Activated CD4-positive, CD25-positive, alpha-beta regulatory T cell treated with anti-CD3 and anti-CD28 coated beads, Interleukin-2, amount 50 U/mL, for 16 hours (primary cell): Measurements from ENCODE around the gene HLA-E.
"Not testable (repeated sequence)": the region's sequence is repeated elsewhere in the genome, so short reads cannot be mapped to it uniquely, and the experiment has no call there.

Experiments used
- DNase-seq: peaks from one replicate; pipeline ENCODE4 v3.0.0-alpha.2; 2020; ENCODE audit warnings: low read depth, low spot score

HLA-E gene

DNA sequence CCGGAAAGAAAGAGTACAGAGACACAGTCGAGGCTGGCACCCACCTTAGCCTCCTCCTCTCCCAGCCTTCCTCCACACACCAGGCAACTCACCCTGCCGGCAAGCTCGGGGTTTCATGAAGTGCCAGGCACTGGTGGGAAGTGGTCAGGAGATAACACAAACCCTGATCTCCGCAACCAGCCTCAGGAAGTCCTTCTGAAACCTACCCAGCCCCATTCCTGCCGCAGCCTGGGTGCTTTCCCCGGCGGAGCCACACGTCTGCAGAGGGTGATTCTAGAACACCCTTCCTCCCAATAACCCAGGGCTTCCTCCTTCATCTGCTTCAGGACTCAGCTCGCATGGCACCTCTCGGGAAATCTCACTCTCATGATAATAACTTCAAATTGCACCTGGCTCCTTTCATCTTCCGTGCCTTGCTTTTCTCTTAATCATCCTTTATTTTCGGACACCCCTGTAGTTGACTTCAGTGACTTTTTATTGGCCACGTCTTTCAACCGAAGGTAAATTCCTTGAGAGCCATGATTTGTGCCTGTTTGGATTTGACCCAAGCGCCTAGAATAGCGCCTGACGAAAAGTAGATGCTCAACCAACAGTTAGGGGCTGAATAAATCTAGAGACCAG is 8.7 kb upstream of the HLA-E start:
- no peak for DNase-seq

DNA sequence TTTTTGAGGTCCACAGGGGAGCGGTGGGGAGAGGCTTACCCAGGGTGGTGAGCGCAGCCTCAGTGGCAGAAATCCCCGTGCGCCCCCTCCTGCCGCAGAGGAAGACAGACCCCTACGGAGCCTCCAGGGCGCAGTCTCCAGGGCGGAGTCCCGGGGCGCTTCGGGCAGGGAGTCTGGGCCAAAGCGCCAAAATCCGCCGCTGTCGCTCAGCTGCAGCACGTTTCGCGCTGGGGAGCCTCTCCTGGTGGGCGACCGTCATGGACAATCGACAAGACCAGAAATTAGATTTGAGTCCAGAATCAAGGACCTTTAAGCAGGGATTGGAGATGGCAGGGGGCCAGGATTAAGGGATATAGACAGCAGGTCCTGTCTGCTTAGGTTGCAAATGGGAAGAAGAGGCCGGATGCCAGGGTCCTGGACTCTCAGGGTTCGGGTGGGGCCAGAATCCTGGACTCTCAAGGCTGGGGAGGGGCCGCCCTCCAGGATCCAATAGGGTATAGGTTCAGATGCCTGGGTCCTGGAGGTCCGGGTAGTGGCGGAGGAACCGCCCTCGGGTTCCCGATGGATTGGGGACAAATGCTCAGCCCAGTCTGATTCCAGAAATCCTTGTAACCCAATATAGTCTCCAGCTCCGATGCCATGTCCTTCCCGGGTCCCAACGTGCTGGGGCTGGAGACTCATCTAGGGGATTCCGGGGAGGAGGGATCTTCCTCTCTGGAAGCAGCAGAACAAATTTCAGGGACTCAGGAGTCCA is 7.9 kb upstream of the HLA-E start:
- DNase-seq, result no peak

DNA sequence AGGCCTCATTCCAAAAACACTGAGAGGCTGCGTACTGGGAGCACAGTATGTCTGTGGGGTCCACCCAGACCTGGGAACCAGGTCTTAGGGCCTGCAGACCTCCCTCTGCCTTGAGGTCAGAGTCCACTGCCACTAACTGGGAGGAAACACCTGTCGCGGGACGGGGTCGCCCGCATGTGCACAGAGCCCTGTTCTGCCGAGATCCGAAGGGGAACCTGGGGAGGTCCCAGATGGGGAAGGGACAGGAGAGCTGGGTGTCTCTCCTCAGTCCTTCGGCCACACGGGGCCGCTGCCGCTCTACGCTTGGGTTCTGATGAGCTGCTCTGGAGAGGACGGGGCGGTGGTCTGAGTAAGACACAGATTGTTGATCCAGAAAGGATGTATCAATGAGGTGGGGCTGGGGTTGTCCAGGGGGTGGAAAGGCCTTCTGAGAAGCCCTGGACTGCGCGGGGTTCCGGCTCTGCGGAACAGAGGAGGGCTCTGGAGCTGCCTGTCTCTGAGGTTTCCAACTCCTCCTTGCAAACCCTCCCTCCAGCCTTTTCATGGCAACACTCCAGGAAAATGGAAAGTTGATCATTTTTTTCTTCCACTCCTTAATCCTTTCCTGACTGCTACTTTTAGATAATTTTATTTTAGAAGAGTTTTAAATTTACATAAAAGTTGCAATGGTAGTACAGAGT is 7.2 kb upstream of the HLA-E start:
- peak; percentile 66 for DNase-seq

DNA sequence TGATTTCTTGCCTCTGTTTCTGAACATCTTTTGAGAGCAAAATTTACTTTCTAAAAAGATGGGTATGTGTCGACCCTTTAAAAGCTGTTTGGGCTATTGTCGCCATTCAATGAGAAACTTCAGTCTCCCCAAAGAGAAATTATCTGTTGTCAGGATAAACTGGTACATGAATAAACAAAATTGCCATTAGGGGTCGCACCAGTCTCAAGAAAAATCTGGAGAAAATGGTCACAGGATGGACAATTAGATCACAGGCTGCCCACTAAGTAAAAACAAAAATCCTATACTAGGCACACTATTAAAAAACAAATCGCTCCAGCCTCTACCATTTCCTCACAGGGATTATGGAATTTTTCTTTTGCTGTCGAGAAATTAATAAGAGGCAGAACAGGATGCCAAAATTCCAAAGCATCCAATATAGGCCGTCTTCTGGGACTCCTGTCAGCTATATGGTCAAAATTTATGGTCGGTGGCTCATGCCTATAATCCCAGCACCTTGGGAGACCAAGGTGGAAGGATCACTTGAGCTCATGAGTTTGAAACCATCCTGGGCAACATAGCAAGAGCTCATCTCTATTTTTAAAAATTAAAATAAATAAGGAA is 5.5 kb upstream of the HLA-E start:
- no peak for DNase-seq

DNA sequence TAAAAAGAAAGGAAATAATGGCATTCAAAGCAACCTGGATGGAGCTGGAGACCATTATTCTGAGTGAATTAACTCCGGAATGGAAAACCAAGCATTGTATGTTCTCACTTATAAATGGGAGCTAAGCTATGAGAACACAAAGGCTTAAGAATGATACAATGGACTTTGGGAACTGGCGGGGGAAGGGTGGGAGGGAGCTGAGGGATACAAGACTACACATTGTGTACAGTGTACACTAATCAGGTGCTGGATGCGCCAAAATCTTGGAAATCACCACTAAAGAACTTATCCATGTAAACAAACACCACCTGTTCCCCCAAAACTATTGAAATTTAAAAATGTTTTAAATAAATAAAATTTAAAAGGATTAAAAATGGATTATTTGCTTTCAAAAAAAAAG is 4.1 kb upstream of the HLA-E start:
- DNase-seq, result no peak

DNA sequence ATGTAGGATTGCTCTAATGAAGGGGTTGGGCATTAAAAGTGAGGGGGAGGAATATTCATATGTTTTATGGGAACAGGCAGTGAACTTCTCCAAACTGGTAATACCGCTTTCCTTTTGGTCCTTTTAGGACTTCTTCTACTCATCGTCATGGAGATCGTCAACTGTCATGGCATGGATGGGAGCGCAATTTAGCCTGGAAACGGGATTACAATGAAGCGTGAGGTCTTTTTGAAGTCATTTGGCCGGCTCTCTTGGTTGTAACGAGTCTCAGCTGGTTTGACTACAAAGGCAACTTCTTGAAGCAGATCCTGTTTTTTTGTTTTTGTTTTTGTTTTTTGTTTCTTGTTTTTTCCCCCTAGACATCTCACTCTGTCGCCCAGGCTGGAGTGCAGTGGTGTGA is 1.4 kb upstream of the HLA-E start:
- no peak for DNase-seq

- not testable (repeated sequence) for DNase-seq
Measured at GRCh38 chr6:30488697-30489080, 620 bp upstream of the HLA-E start.

DNA sequence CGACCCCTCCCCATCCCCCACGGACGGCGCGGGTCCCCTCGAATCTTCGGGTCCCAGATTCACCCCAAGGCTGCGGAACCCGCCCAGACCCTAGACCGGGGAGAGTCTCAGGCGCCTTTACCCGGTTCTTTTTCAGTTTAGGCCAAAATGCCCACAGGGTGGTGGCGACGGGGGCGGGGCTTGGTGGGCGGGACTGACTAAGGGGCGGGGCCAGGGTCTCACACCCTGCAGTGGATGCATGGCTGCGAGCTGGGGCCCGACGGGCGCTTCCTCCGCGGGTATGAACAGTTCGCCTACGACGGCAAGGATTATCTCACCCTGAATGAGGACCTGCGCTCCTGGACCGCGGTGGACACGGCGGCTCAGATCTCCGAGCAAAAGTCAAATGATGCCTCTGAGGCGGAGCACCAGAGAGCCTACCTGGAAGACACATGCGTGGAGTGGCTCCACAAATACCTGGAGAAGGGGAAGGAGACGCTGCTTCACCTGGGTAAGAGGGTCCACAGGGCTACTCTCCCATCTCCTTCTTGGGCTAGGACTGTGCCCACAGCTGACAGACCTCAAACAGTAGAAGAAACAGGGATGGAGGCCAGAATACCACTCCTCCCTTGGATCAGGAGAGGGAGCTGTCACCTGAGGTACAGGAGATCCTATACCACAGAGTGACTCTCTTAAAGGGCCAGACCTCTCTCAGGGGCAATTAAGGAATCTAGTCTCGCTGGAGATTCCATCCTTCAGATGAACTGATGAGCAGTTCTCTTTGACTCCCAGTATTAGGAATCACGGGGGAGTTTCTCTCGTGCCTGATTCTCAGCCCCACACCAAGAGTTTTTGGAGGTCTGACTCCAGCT is 942 bp downstream of the HLA-E start:
- DNase-seq, result peak; percentile 63

DNA sequence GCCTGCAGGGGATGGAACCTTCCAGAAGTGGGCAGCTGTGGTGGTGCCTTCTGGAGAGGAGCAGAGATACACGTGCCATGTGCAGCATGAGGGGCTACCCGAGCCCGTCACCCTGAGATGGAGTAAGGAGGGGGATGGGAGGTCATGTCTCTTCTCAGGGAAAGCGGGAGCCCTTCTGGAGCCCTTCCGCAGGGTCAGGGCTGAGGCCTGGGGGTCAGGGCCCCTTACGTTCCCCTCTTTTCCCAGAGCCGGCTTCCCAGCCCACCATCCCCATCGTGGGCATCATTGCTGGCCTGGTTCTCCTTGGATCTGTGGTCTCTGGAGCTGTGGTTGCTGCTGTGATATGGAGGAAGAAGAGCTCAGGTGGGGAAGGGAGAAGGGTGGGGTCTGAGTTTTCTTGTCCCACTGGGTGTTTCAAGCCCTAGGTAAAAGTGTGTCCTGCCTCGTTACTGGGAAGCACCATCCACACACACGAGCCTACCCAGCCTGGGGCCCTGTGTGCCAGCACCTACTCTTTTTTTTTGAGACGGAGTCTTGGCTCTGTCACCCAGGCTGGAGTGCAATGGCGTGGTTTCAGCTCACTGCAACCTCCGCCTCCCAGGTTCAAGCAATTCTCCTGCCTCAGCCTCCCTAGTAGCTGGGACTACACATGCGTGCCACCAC is 2.1 kb downstream of the HLA-E start:
- DNase-seq, result not testable (repeated sequence)

DNA sequence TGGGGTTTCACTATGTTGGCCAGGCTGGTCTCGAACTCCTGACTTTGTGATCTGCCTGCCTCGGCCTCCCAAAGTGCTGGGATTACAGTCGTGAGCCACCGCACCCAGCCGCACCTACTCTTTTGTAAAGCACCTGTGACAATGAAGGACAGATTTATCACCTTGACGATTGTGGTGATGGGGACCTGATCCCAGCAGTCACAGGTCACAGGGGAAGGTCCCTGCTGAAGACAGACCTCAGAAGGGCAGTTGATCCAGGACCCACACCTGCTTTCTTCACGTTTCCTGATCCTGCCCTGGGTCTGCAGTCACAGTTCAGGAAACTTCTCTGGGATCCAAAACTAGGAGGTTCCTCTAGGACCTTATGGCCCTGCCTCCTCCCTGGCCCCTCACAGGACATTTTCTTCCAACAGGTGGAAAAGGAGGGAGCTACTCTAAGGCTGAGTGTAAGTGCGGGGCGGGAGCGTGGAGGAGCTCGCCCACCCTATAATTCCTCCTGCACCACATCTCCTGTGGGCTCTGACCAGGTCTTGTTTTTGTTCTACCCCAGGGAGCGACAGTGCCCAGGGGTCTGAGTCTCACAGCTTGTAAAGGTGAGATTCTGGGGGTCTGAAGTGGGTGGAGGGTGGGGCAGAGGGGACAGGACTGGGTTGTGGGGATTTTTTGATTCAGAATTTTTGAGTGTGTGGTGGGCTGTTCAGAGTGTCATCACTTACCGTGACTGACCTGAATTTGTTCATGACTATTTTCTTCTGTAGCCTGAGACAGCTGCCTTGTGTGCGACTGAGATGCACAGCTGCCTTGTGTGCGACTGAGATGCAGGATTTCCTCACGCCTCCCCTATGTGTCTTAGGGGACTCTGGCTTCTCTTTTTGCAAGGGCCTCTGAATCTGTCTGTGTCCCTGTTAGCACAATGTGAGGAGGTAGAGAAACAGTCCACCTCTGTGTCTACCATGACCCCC is 3.0 kb downstream of the HLA-E start:
- DNase-seq, result no peak

DNA sequence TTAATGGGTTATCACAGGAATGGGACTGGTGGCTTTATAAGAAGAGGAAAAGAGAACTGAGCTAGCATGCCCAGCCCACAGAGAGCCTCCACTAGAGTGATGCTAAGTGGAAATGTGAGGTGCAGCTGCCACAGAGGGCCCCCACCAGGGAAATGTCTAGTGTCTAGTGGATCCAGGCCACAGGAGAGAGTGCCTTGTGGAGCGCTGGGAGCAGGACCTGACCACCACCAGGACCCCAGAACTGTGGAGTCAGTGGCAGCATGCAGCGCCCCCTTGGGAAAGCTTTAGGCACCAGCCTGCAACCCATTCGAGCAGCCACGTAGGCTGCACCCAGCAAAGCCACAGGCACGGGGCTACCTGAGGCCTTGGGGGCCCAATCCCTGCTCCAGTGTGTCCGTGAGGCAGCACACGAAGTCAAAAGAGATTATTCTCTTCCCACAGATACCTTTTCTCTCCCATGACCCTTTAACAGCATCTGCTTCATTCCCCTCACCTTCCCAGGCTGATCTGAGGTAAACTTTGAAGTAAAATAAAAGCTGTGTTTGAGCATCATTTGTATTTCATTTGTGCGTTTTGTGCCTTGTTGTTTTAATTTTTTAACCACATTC is 4.4 kb downstream of the HLA-E start:
- DNase-seq, result no peak

DNA sequence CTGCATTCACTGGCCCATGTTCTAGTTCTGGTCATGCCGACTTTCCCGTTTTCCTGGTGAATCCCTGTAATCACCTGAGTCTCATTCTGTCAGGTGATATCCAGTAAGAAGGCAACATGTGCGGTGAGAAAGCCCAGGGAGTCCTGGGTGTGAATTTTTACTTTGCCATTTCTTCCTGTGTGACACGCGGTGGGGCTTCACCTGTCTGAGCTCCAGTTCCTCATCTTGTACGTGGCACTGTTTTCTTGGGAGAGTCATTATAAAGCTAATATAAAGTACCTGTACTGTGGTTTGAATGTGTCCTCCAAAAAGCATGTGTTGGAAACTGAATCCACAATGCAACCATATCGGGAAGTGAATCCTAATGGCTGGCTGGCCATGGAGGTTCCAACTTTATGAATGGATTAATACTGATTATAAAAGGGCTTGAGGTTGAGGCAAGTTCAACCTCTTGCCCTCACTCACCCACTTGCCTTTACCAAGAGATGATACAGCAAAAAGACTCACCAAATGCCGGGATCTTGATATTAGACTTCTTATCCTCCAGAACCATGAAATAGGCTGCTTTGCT is 5.1 kb downstream of the HLA-E start:
- no peak for DNase-seq

GRCh38 chr6:30495060-30495459 is 5.8 kb downstream of the HLA-E start:
- DNase-seq, result not testable (repeated sequence)

- DNase-seq, result no peak
Measured at GRCh38 chr6:30495993-30496392, 6.7 kb downstream of the HLA-E start.

GRCh38 chr6:30497261-30497599 is 7.9 kb downstream of the HLA-E start:
- not testable (repeated sequence) for DNase-seq

GRCh38 chr6:30497714-30498113 is 8.4 kb downstream of the HLA-E start:
- no peak for DNase-seq

DNA sequence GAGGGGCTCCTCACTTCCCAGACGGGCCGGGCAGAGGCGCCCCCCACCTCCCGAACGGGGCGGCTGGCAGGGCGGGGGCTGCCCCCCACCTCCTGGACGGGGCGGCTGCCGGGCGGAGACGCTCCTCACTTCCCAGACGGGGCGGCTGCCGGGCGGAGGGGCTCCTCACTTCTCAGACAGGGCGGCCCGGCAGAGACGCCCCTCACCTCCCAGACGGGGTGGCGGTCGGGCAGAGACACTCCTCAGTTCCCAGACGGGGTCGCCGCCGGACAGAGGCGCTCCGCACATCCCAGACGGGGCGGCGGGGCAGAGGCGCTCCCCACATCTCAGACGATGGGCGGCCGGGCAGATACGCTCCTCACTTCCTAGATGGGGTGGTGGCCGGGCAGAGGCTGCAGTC is 9.4 kb downstream of the HLA-E start:
- DNase-seq, result not testable (repeated sequence)

GRCh38 chr6:30500421-30501355 is 11.4 kb downstream of the HLA-E start:
- no peak for DNase-seq
